Thyroid gland (tissue), 4 donors: Measurements from ENCODE around the gene WDR70.

Experiments used
- POLR2A ChIP-seq, 2 donors: fragments of 450-650 bp; IDR thresholded peaks; one replicate each; pipeline ENCODE4 v1.6.1; 2017; ENCODE audit warnings: antibody characterized with exemption in 2 of 2, mild to moderate bottlenecking in 2 of 2, moderate library complexity in 1 of 2
- TF ChIP-seq, protein P1 (sequence below), 6 experiments: fragments of 200-600 bp in 3 of 6; fragments of 450-650 bp in 3 of 6; sonication (generic) in 3 of 6; IDR thresholded peaks; one replicate each; pipeline ENCODE4 v1.5.1; 2016 to 2019; ENCODE audit warnings: antibody characterized with exemption in 6 of 6, mild to moderate bottlenecking in 2 of 6, inconsistent platforms in 1 of 6, moderate library complexity in 1 of 6

DNA sequence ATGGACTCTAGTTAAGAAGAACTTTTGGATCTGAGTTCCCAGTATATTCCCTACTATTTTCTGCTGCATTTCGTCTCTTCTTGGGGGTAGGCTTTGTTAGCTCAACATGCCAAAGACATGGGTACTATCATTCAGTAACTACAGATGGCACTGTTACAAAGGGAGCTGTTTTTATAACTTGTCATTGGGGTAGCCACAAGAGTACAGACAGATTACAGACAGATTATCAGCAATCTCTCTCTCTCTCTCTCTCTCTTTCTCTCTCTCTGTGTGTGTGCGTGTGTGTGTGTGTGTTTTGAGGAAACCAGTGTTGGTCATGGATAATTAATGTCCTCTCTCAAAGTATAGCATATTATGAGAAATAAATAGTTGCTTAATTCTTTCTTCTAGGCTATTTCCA, 116.1 kb downstream of the WDR70 start:
- TF ChIP-seq, protein P1, sequence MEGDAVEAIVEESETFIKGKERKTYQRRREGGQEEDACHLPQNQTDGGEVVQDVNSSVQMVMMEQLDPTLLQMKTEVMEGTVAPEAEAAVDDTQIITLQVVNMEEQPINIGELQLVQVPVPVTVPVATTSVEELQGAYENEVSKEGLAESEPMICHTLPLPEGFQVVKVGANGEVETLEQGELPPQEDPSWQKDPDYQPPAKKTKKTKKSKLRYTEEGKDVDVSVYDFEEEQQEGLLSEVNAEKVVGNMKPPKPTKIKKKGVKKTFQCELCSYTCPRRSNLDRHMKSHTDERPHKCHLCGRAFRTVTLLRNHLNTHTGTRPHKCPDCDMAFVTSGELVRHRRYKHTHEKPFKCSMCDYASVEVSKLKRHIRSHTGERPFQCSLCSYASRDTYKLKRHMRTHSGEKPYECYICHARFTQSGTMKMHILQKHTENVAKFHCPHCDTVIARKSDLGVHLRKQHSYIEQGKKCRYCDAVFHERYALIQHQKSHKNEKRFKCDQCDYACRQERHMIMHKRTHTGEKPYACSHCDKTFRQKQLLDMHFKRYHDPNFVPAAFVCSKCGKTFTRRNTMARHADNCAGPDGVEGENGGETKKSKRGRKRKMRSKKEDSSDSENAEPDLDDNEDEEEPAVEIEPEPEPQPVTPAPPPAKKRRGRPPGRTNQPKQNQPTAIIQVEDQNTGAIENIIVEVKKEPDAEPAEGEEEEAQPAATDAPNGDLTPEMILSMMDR (IDR thresholded peaks at IDR 0.05), result no peak
- no peak for TF ChIP-seq POLR2A (IDR thresholded peaks at IDR 0.05)
